Karpas-422 (cell line): ENCODE results near the gene TMEM164. TPM values are rescaled to one million over a fixed set of nuclear protein-coding genes. Genes with fewer than 3 reads are reported as not detected.

Experiments used
- DNase-seq: peaks from one replicate; pipeline ENCODE4 v3.0.0-alpha.2; 2015
- H2AFZ ChIP-seq: fragments of 200-600 bp; sonication (generic); 2 replicates; pipeline ENCODE4 v1.6.1; 2014; ENCODE audit warnings: antibody characterized with exemption, low read length, mixed read lengths
- H3K27ac ChIP-seq: fragments of 200-600 bp; sonication (generic); 2 replicates; pipeline ENCODE4 v1.5.1; 2014; ENCODE audit warnings: mild to moderate bottlenecking, low read length, moderate library complexity
- H3K27me3 ChIP-seq: fragments of 200-600 bp; sonication (generic); 2 replicates; pipeline ENCODE4 v1.6.1; 2014; ENCODE audit warnings: low read length, mixed read lengths
- H3K36me3 ChIP-seq: fragments of 200-600 bp; sonication (generic); 2 replicates; pipeline ENCODE4 v1.6.1; 2014; ENCODE audit warnings: low read length, mixed read lengths; ENCODE audit not compliant: insufficient read depth
- H3K4me1 ChIP-seq: fragments of 200-600 bp; sonication (generic); 2 replicates; pipeline ENCODE4 v1.6.1; 2014; ENCODE audit warnings: mild to moderate bottlenecking, low read length, mixed read lengths
- H3K4me2 ChIP-seq: fragments of 200-600 bp; sonication (generic); 2 replicates; pipeline ENCODE4 v1.6.1; 2014; ENCODE audit warnings: low read length, low read depth, mild to moderate bottlenecking; ENCODE audit not compliant: poor library complexity, severe bottlenecking
- H3K4me3 ChIP-seq: fragments of 200-600 bp; sonication (generic); 2 replicates; pipeline ENCODE4 v1.5.1; 2014; ENCODE audit warnings: mild to moderate bottlenecking, antibody characterized with exemption, low read length, mixed read lengths
- H3K79me2 ChIP-seq: fragments of 200-600 bp; sonication (generic); 2 replicates; pipeline ENCODE4 v1.6.1; 2014; ENCODE audit warnings: mild to moderate bottlenecking, low read length, mixed read lengths
- H3K9ac ChIP-seq: fragments of 200-600 bp; sonication (generic); 2 replicates; pipeline ENCODE4 v1.6.0; 2014; ENCODE audit warnings: low read length
- H3K9me2 ChIP-seq: fragments of 200-600 bp; sonication (generic), shearing (Covaris generic); replicated peaks from 2 replicates; pipeline ENCODE4 v1.6.0; 2014; ENCODE audit warnings: mild to moderate bottlenecking, low read length, moderate library complexity; ENCODE audit not compliant: insufficient read depth
- H3K9me3 ChIP-seq: fragments of 300-700, 200-600 bp; sonication (generic); 2 replicates; pipeline ENCODE4 v1.6.1; 2014; ENCODE audit warnings: low read length, mixed read lengths
- H4K20me1 ChIP-seq: fragments of 200-600 bp; sonication (generic); 2 replicates; pipeline ENCODE4 v1.6.1; 2014; ENCODE audit warnings: mild to moderate bottlenecking, antibody characterized with exemption, low read length, low read depth; ENCODE audit not compliant: insufficient read depth
- total RNA-seq: library from RNA; depleted of rRNA; stranded (reverse); fragments of >200 nt; shearing (Covaris generic); gene quantifications from 2 replicates; pipeline ENCODE4 v1.2.3, GENCODE V29; 2014; ENCODE audit warnings: low replicate concordance

TMEM164 gene
- total RNA-seq, 1 experiment from 2014 or later = 14.1 TPM

DNA sequence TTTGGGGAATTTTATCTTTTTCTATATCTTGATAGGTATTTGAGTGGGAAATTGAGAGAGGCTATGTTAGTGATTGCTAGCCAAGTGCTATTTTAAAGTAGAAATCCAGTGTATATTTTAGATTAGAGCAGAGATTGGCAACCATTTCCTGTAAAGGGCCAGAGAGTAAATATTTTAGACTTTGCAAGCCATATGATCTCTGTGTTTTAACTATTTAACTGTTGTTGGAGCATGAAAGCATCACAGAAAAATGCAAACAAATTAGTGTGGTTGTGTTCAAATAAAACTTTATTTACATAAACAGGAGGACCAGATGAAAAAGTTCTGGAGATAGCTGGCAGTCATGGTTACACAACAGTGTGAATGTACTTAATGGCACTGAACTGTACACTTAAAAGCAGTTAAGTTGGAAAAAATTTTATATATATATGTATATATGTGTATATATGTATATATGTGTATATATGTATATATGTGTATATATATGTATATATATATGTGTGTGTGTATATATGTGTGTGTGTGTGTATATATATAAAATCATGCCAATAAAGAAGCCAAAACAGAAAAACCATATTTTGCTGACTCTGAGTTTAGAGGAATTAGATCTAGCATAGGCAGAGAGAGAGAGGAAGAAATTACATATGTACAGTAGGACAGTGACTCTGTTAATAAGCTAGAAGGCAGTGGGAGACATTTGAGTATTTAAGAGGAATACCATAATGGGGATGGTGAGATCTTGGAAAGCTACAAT lies 83.4 kb downstream of the TMEM164 start:
- H3K9ac ChIP-seq = no peak overlapping the region
- no peaks in the 10 kb centered on the region for H3K79me2 ChIP-seq
- no peak overlapping the region for H3K4me3 ChIP-seq
- H3K4me1 ChIP-seq = peaks cover 28% of the 10 kb centered on the region
- no peaks in the 10 kb centered on the region for H3K36me3 ChIP-seq
- no peak for DNase-seq
- H4K20me1 ChIP-seq = 0 out of 2 replicates have a peak, but pooled peaks cover 7% of the 10 kb centered on the region
- H3K9me3 ChIP-seq = no peaks in the 10 kb centered on the region
- H3K4me2 ChIP-seq = no peak overlapping the region
- H2AFZ ChIP-seq = no peak overlapping the region
- H3K27ac ChIP-seq = no peak overlapping the region
- H3K27me3 ChIP-seq = no peaks in the 10 kb centered on the region
- H3K9me2 ChIP-seq = no peaks in the 10 kb centered on the region

DNA sequence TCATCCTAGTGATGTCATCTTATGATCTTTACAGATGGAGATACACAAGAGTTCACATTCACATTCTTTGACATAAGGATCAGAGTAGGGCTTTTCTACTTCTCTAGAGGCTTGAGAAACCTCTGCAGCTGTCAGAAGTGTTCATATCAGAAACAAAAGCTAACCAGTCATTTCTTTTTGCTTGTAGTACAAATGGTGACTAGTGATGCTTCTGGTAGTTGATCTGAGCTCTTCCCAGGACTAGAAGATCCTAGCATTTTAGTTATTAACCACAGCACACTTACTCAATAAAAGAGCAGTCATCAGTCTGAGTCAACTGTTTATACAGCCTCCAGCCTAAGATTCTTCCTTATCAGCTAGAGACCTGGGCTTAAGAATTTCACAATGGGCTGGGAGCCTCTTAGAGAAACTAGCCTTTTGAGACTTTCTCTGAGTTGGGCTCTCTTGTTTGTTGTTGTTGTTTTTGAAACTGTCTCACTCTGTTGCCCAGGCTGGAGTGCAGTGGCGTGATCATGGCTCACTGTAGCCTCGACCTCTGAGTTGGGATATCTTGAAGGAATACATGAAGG lies 84.1 kb downstream of the TMEM164 start:
- Histone ChIP-seq H4K20me1 (0 out of 2 replicates have a peak, but pooled peaks cover 7% of the 10 kb centered on the region), H3K9ac (no peak overlapping the region), H3K27ac (no peak overlapping the region), H3K9me3 (no peaks in the 10 kb centered on the region), H2AFZ (no peak overlapping the region), H3K4me2 (no peak overlapping the region), H3K4me3 (no peak overlapping the region), H3K79me2 (no peaks in the 10 kb centered on the region), H3K9me2 (no peaks in the 10 kb centered on the region), H3K36me3 (no peaks in the 10 kb centered on the region), H3K4me1 (peaks cover 28% of the 10 kb centered on the region), H3K27me3 (no peaks in the 10 kb centered on the region)
- DNase-seq = no peak

DNA sequence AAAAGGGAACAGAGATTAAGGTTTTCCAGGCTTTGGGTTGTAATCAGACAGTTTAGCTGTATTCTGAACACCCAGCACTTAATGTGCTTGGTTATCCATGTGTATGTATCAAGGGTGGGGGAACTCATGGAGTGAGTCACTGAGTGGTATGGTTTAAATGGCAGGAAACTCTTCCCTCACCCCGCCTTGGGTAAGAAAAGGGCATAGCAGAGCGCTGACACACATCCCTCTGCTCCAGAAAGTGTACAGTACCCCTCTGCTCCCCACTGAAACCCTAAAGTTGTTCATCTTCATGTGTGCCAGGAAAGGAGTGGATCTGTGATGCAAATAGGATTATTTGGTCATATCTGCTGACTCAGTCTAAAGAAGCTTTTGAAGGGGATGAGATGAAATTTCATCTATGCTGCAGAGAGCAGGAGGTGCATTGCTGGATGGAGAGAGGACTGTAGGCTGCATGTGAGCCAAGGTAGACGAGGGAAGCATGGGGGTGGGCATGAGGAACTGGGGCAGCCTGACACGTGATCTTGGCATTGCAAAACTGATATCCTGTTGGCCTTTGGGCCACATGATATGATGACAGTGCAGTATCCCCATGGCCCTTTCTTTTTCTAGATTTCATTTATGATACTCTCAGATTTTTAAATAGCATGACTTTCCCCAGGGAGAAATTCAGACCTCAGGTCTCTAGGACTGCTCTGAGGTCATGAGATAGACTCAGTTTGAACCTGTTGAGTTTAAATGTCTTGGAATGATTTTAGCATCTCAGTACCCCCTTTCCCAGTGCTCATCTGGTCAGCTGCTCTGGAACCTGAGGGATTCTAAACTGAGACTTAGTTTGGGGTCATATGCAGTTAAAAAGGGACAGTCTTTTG lies 84.8 kb downstream of the TMEM164 start:
- Histone ChIP-seq H3K4me3 (no peak overlapping the region), H3K4me1 (peaks cover 28% of the 10 kb centered on the region), H3K9me2 (no peaks in the 10 kb centered on the region), H4K20me1 (0 out of 2 replicates have a peak, but pooled peaks cover 7% of the 10 kb centered on the region), H3K27me3 (no peaks in the 10 kb centered on the region), H3K9ac (no peak overlapping the region), H3K36me3 (no peaks in the 10 kb centered on the region), H2AFZ (no peak overlapping the region), H3K27ac (no peak overlapping the region), H3K4me2 (no peak overlapping the region), H3K79me2 (no peaks in the 10 kb centered on the region), H3K9me3 (no peaks in the 10 kb centered on the region)
- DNase-seq = no peak

DNA sequence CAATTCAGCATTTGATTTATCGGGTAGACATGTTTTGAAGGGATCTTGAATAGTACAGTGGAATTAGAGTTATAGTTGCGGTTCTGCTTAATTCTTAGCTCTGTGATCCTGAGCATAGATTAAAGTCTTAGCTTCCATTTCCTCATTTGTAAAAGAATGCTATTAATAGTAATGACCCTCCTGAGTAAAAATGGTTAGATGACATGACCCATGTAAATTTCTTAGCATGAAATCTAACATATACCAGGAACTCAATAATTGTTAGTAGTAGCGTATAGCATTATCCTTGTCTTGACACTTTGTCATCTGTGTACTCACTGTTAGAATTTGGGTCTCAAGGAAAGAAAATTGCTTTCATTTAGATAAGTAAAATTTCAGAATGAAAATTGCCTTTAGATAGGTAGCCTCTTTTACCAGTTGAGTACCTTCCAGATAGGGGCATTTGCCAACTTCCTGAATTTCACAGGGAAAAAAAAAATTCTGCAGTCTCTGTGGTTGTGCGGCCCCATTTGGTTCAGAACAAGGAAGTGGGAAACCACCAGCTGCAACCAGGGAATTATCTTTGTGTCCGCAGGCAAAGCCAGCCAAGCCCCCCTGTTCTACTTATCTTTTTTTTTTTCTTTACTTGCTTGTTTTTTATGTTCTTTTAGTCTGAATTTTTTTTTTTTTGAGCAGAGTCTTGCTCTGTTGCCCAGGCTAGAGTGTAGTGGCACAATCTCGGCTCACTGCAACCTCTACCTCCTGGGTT lies 86.9 kb downstream of the TMEM164 start:
- no peaks in the 10 kb centered on the region for H3K79me2 ChIP-seq
- H4K20me1 ChIP-seq = 0 out of 2 replicates have a peak, but pooled peaks cover 7% of the 10 kb centered on the region
- H3K9ac ChIP-seq = no peak overlapping the region
- no peaks in the 10 kb centered on the region for H3K27me3 ChIP-seq
- H2AFZ ChIP-seq = no peak overlapping the region
- no peaks in the 10 kb centered on the region for H3K9me2 ChIP-seq
- H3K9me3 ChIP-seq = no peaks in the 10 kb centered on the region
- H3K4me3 ChIP-seq = no peak overlapping the region
- no peaks in the 10 kb centered on the region for H3K36me3 ChIP-seq
- peaks cover 28% of the 10 kb centered on the region for H3K4me1 ChIP-seq
- DNase-seq = peak; percentile 70
- peak overlapping the region; percentile 32 for H3K4me2 ChIP-seq
- H3K27ac ChIP-seq = peak overlapping the region; percentile 45; the same call in 1 of the 2 replicates

DNA sequence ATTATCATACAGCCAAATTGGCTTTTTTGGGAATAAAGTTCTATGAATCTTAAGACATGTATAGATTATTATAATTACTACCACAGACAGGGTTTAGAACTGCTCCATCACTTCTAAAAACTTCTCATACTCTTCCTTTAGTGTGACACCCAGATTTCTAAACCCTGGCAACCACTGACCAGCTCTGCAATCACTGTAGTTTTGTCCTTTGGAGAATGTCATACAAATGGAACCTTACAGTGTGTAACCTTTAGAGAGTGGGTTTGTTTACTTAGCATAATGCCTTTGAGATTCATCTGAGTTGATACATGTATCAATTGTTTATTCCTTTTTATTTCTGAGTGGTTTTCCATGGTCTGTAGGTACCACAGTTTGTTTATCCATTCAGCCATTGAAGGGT lies 95.0 kb downstream of the TMEM164 start:
- Histone ChIP-seq H3K4me3 (no peak overlapping the region), H3K27me3 (no peaks in the 10 kb centered on the region), H3K79me2 (0 out of 2 replicates have a peak, but pooled peaks cover 2% of the 10 kb centered on the region)

DNA sequence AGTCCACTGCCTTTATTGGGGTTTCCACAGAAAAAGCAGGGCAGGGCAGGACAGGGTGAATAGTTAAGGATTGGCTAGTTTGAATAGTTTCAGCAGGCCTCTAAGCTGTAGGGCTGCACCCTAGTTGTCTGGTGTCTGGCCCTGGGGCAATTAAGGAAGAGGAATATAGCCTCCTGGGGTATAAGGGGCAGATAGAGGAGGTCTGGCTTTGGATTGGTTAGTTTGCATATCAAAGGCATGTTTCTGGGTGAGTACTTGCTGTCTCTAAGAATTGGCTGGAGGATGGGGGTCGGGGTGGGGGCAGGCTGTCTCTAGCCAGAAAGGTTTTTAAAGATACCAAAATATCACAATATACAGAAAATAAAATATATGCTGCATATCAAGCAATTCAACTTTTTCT lies 100.4 kb downstream of the TMEM164 start:
- no peaks in the 10 kb centered on the region for H3K9me3 ChIP-seq
- no peaks in the 10 kb centered on the region for H3K9me2 ChIP-seq
- no peak for DNase-seq
- H3K27ac ChIP-seq = no peak overlapping the region
- no peaks in the 10 kb centered on the region for H3K27me3 ChIP-seq
- H3K79me2 ChIP-seq = peaks cover 6% of the 10 kb centered on the region; the same call in 1 of the 2 replicates
- H3K4me3 ChIP-seq = no peak overlapping the region
- H3K36me3 ChIP-seq = no peaks in the 10 kb centered on the region
- H4K20me1 ChIP-seq = no peaks in the 10 kb centered on the region
- H3K4me1 ChIP-seq = peaks cover 12% of the 10 kb centered on the region
- H3K9ac ChIP-seq = no peak overlapping the region
- H2AFZ ChIP-seq = no peak overlapping the region
- H3K4me2 ChIP-seq = no peak overlapping the region

More for the DNA sequence above, 95.0 kb downstream of the TMEM164 start:
- no peaks in the 10 kb centered on the region for H3K36me3 ChIP-seq
- H4K20me1 ChIP-seq = no peaks in the 10 kb centered on the region
- no peaks in the 10 kb centered on the region for H3K9me2 ChIP-seq
- H3K4me2 ChIP-seq = no peak overlapping the region
- no peak overlapping the region for H3K27ac ChIP-seq
- H3K9me3 ChIP-seq = no peaks in the 10 kb centered on the region
- no peak overlapping the region for H2AFZ ChIP-seq
- no peak for DNase-seq
- H3K9ac ChIP-seq = no peak overlapping the region
- peaks cover 2% of the 10 kb centered on the region for H3K4me1 ChIP-seq

DNA sequence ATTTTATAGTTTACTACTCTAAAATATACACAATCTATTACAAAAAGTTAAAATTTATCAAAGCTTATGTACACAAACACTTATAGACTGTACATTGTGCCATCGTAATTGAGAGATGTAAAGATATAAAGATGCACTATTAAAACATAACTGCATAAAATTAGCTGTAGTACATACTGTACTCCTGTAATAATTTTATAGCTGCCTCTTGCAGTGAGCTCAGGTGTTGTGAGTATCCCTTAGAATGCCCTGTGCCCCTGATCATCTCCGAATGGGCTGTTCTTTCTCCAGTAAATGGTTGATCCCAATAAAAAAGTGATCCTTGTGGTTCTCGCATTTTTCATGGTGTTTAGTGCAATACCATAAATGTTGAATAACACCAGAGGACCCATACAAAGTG lies 101.2 kb downstream of the TMEM164 start:
- H3K27me3 ChIP-seq = no peaks in the 10 kb centered on the region
- peaks cover 6% of the 10 kb centered on the region; the same call in 1 of the 2 replicates for H3K79me2 ChIP-seq
- no peak overlapping the region for H3K4me2 ChIP-seq
- no peak overlapping the region for H3K9ac ChIP-seq
- H4K20me1 ChIP-seq = no peaks in the 10 kb centered on the region
- H3K4me3 ChIP-seq = no peak overlapping the region
- H3K4me1 ChIP-seq = peaks cover 12% of the 10 kb centered on the region
- no peak overlapping the region for H3K27ac ChIP-seq
- no peaks in the 10 kb centered on the region for H3K9me2 ChIP-seq
- H2AFZ ChIP-seq = no peak overlapping the region
- DNase-seq = no peak
- no peaks in the 10 kb centered on the region for H3K9me3 ChIP-seq
- no peaks in the 10 kb centered on the region for H3K36me3 ChIP-seq
